WI38 (cell line): ENCODE data around the gene SHISAL1.

Source experiments
- H3K4me3 ChIP-seq: 2 replicates; pipeline ENCODE4 v1.5.1; 2011; ENCODE audit warnings: low read depth, mild to moderate bottlenecking, control low read depth, low read length
- TF ChIP-seq, protein P1 (sequence below): IDR thresholded peaks from 2 replicates; pipeline ENCODE4 v1.5.1; 2012; ENCODE audit warnings: low read depth, mild to moderate bottlenecking, control low read depth, low read length

Gene SHISAL1

DNA sequence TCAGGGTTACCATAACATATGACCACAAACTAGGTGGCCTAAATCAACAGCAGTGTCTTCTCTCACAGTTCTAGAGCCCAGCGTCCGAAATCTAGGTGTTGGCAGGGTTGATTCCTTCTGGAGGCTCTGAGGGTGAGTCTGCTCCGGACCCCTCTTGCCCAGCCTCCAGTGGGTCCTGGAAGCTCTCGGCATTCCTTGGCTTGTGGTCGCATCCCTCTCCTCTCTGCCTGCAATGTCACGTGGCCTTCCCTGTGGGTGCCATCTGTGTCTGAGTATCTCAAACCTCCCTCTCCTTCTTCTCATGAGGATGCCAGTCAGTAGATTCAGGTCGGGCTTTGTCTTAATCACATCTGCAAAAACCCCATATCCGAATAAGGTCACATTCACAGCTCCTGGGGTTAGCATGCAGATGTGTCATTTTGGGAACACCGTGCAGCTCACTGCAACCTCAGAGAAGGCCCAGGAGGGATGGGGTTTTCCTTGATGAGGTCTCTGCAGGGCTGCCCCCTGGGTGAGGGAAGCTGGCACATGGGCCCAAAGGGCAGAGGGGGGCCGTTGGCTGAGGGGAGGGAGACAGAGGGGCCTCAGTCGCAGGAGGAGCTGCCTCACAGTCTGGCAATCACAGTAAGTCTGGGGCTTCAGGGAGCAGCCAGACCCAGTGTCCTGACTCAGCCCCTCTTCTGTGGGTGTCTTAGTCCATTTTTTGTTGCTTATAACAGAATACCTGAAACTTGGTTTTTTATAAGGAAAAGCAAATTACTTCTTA is 90.9 kb downstream of the SHISAL1 start:
- TF ChIP-seq, protein P1, sequence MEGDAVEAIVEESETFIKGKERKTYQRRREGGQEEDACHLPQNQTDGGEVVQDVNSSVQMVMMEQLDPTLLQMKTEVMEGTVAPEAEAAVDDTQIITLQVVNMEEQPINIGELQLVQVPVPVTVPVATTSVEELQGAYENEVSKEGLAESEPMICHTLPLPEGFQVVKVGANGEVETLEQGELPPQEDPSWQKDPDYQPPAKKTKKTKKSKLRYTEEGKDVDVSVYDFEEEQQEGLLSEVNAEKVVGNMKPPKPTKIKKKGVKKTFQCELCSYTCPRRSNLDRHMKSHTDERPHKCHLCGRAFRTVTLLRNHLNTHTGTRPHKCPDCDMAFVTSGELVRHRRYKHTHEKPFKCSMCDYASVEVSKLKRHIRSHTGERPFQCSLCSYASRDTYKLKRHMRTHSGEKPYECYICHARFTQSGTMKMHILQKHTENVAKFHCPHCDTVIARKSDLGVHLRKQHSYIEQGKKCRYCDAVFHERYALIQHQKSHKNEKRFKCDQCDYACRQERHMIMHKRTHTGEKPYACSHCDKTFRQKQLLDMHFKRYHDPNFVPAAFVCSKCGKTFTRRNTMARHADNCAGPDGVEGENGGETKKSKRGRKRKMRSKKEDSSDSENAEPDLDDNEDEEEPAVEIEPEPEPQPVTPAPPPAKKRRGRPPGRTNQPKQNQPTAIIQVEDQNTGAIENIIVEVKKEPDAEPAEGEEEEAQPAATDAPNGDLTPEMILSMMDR, result no peak
- H3K4me3 ChIP-seq, result no peak overlapping the region

DNA sequence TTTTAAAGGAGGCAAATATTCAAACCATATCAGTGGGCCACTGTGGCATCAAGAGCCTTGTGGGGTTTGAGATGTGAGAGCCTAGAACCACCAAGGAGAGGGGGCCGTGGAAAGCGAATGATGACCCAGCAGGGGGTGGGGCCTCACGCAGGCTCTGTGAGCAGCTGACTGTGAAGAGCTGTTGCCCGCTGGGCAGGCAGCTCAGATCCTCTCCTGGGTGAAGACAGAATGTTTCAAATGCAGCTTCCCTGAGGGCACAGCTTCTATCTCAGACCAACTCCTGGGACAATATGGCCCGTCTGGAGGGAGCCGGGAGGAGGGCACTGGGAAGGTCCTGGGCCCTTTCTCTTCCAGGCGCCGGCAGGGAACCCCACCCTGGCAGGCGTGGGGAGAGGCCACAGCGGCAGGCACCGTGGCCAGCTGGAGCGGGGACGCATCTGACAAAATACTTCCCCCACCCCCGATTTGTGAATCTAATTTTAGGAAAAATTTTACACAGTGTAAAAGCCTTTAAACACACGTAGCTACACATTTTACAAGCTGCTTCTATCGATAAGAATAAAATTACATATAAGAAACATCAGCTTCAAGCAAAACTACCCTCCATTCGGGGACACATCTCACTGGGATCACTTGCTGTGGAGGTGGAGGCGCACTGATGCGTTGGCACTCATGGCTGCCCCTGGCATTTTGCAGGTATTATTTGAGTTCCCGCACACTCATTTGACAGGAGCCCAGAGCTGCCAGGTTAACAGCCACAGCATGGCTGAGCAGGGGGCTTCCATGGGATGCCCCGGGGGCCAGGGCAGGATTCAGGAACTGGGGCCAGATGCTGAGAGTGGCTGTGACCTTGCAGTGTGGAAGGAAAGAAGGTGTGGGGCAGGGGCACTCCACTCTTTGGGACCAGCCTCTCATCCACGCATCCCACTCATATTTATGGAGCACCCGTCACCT is 91.7 kb downstream of the SHISAL1 start:
- no peak overlapping the region for H3K4me3 ChIP-seq
- TF ChIP-seq, protein P1, result no peak

DNA sequence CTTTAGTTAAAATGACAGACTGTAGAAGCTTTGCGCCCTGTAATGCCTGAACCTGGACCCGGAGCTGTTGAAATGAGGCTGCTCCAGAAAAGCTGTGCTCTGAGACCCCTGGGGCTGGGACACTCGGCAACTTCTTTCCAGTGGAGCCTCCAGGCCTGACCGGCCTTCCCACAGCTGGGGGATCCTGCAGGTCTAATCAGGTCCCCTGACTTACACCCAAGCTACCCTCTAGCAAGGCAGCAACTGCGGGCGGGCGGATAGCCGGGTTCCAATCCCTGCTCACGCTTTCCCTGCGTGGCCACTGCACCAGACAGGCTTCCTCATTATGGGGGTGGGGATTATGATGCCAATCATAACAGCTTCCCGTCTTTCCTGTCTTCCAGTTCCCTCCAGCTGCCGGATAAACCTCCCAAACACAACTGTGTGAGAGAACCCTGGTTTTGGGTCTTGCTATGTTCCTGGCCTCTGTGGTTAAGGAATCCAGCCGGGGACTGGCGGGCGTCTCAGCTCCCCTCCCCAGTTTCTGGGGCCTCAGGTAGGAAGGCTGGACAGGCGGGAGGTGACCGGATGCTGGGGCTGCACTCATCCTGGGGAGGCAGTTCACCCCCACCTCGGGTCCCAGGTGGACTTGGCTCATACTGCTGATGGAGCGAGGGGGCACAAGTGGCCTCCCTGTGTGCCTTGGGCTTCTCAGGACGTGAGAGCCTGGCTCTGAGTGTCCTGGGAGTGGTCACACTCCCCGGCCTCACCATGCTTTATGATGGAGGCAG is 93.5 kb downstream of the SHISAL1 start:
- TF ChIP-seq, protein P1, result no peak
- no peak overlapping the region for H3K4me3 ChIP-seq

DNA sequence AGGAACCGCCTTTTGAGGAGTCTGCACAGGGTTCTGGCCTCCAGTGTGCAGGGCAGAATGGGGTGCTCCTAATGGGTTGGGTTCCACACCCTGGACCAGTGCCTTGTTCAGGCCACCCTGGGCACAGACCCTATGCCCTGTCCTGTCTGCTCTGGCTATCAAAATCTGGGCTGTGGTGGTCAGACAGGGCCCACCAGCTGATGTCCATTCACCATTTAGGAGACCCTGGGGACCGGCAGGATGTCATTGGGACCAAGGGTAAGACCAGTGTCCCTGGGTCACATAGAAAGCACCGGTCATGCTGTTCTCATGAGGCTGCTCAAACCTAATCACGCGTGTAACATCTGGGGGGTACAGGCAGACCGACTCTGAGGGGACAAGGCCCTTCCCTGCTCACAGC is 94.7 kb downstream of the SHISAL1 start:
- TF ChIP-seq, protein P1, result no peak
- H3K4me3 ChIP-seq, result no peak overlapping the region

DNA sequence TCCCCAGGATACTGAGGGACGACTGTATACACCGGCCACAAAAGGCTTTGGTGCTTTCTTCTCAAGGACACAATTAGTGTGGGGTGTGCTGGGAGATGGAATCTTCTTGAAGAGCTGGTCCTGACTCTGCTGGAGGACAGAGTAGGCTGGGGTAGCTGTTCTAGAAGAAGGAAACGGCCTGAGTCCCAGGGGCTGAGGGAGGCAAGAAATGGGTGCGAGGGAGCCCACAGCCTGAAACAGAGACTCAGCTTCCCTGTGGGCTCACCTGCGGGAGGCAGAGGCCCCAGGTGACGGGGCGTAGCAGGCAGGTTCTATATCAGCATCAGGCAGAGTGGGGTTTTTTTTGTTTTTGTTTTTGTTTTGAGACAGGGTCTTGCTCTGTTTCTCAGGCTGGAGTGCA is 95.4 kb downstream of the SHISAL1 start:
- H3K4me3 ChIP-seq, result no peak overlapping the region
- TF ChIP-seq, protein P1, result no peak

DNA sequence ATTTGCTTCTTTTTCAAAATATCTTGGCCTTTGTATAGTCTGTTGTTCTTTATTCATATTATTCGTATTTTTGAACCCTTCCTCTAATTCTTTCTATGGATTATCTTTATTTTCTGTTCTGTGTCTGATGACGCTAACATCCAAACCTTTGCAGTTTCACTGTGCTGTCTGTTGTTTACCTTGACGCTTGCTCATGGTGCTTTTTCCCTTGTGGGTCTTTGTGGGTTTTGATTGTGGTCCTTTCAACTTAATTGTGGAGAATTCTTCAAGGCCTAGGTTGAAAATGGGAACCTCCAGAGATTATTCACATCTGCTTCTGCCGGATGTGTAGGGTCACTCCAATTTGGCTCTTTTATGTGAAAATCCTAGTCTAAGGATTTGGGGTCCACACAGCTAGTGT is 97.5 kb downstream of the SHISAL1 start:
- TF ChIP-seq, protein P1, result no peak
- no peak overlapping the region for H3K4me3 ChIP-seq
